ENCODE results near the gene CD99L2.

GRCh38 chrX:150926791-150927190, 28.3 kb upstream of the CD99L2 start:
- TF ChIP-seq CTCF (IDR thresholded peaks at IDR 0.05) (no peak), POLR2A (IDR thresholded peaks at IDR 0.05) (no peak)
